Body of pancreas (tissue), 4 donors: ENCODE data around the gene APOA5. TPM values are rescaled to one million over a fixed set of nuclear protein-coding genes. Genes with fewer than 3 reads are reported as not detected.
A peak's percentile ranks its signal among the peaks of the same experiment; 100 is the strongest.
"Not testable (repeated sequence)": the region's sequence is repeated elsewhere in the genome, so short reads cannot be mapped to it uniquely, and the experiment has no call there.

ENCODE experiments used
- ATAC-seq: fragments of 150-250 bp; one replicate; pipeline ENCODE4 v1.9.1; 2016
- DNase-seq, 4 donors: peaks; one replicate each; pipeline ENCODE4 v3.0.0-alpha.2; 2019
- H3K27ac ChIP-seq, 4 donors: fragments of 200-600 bp; sonication (generic); 1 replicate in 3 of 4; 2 replicates in 1 of 4; pipeline versions ENCODE4 v1.5.1 to v1.6.1; 2016 to 2019; ENCODE audit warnings: mild to moderate bottlenecking in 1 of 4, mixed read lengths in 1 of 4, moderate library complexity in 1 of 4
- H3K27me3 ChIP-seq, 2 donors: fragments of 200-600 bp; sonication (generic); one replicate each; pipeline ENCODE4 v1.6.0; 2016; ENCODE audit warnings: mild to moderate bottlenecking in 1 of 2
- H3K36me3 ChIP-seq, 2 donors: fragments of 200-600 bp; sonication (generic); replicated peaks in 1 of 2; 2 replicates each; pipeline ENCODE4 v1.5.1; 2016; ENCODE audit warnings: low read depth in 2 of 2; ENCODE audit not compliant: insufficient read depth in 1 of 2
- H3K4me1 ChIP-seq: fragments of 200-600 bp; sonication (generic); one replicate; pipeline ENCODE4 v1.6.0; 2016
- H3K4me3 ChIP-seq, 2 donors: fragments of 200-600 bp; sonication (generic); 1 replicate in 1 of 2; 2 replicates in 1 of 2; pipeline ENCODE4 v1.5.1; 2016 to 2019
- H3K9me3 ChIP-seq, 3 donors: fragments of 200-600 bp; sonication (generic); 1 replicate in 2 of 3; 2 replicates in 1 of 3; pipeline ENCODE4 v1.5.1; 2016
- POLR2A ChIP-seq, 3 donors: fragments of 450-650 bp; IDR thresholded peaks; one replicate each; pipeline ENCODE4 v1.6.1; 2016; ENCODE audit warnings: antibody characterized with exemption in 3 of 3, mild to moderate bottlenecking in 2 of 3
- WGBS, 2 donors: methylation state at CpG; one replicate each; pipeline ENCODE4 v1.1.5; 2017; 5-methylcytosine and 5-hydroxymethylcytosine counted together
- intact Hi-C: fragments of 100-400 bp; cut with DNase I; formaldehyde crosslinking; loops from one replicate; pipeline ENCODE4 v1.15.1; 2023
- total RNA-seq, 2 donors: library from RNA; depleted of rRNA; stranded (reverse); fragments of >200 nt; gene quantifications; one replicate each; pipeline ENCODE4 v1.1.0, GENCODE V29; 2016
- TF ChIP-seq, protein P1 (sequence below), 7 experiments: fragments of 450-650 bp in 4 of 7; fragments of 200-600 bp in 3 of 7; sonication (generic) in 3 of 7; IDR thresholded peaks; one replicate each; pipeline ENCODE4 v1.5.1; 2016 to 2019; ENCODE audit warnings: antibody characterized with exemption in 7 of 7

The APOA5 gene
- total RNA-seq, 2 donors from 2014 or later: 2.6 TPM; not detected in 1

DNA sequence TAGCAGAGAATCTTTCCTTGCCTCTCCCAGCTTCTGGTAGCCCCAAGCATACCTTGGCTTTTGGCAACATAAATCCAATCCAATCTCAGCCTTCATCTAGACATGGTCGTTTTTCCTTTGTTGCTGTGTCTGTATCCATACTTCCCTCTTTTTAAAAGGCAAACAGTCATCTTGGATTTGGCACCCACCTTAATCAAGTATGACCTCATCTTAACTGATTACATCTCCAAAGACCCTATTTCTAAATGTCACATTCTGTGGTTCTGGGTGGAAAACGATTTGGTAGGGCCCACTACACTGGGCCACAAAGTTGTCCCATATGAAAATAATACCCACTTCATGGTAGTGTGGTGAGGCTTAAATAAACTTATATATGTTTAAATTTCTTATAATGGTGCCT lies 19.7 kb downstream of the APOA5 start:
- Histone ChIP-seq H3K27ac (peak overlapping the region in 2 of 4 donors; percentile 72 to 92), H3K4me3 (peak overlapping the region; percentile 42 to 78), H3K9me3 (no peaks in the 10 kb centered on the region), H3K27me3 (no peaks in the 10 kb centered on the region), H3K36me3 (peaks cover 0 to 2% of the 10 kb centered on the region in 2 donors), H3K4me1 (peaks cover 24% of the 10 kb centered on the region)
- no peak for TF ChIP-seq POLR2A (IDR thresholded peaks at IDR 0.05)
- TF ChIP-seq, protein P1, sequence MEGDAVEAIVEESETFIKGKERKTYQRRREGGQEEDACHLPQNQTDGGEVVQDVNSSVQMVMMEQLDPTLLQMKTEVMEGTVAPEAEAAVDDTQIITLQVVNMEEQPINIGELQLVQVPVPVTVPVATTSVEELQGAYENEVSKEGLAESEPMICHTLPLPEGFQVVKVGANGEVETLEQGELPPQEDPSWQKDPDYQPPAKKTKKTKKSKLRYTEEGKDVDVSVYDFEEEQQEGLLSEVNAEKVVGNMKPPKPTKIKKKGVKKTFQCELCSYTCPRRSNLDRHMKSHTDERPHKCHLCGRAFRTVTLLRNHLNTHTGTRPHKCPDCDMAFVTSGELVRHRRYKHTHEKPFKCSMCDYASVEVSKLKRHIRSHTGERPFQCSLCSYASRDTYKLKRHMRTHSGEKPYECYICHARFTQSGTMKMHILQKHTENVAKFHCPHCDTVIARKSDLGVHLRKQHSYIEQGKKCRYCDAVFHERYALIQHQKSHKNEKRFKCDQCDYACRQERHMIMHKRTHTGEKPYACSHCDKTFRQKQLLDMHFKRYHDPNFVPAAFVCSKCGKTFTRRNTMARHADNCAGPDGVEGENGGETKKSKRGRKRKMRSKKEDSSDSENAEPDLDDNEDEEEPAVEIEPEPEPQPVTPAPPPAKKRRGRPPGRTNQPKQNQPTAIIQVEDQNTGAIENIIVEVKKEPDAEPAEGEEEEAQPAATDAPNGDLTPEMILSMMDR (IDR thresholded peaks at IDR 0.05): no peak
- 3 to 5% methylated on average over 2 of the region's 2 CpGs for WGBS, 2 donors
- ATAC-seq: no peak
- DNase-seq: no peak
- intact Hi-C loops: no loop called here

DNA sequence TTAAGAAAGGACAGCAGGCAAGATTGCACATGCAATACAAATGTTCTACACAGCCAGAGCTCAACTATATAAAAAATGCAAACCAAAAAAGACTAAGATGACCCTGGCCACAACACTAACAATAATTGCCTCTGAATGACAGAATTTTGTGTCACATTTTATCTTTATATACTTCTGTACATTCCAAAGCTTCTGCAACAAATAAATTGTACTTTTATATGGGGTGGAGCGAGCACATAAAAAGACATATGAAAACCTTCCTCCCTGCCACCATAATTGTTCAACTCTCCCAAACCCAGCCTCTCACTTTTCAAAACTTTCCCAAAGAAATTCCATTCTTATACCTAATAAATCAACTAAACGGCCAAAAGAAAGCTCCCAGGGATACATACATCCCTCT lies 29.5 kb downstream of the APOA5 start:
- intact Hi-C loops: loop anchor here (10.0 kb wide), 1 partner anchor 453 kb away; no protein-coding TSS in a partner anchor
- H3K27me3 ChIP-seq: no peaks in the 10 kb centered on the region
- peaks cover 0 to 26% of the 10 kb centered on the region in 2 donors for H3K36me3 ChIP-seq
- ATAC-seq (no peak), DNase-seq (no peak)
- H3K9me3 ChIP-seq: no peaks in the 10 kb centered on the region
- no peak overlapping the region for H3K4me3 ChIP-seq
- no peaks in the 10 kb centered on the region for H3K4me1 ChIP-seq
- H3K27ac ChIP-seq: no peak overlapping the region
- 81 to 85% methylated on average over 2 of the region's 2 CpGs for WGBS, 2 donors
- no peak for TF ChIP-seq POLR2A (IDR thresholded peaks at IDR 0.05)
- TF ChIP-seq, protein P1 (IDR thresholded peaks at IDR 0.05): no peak

DNA sequence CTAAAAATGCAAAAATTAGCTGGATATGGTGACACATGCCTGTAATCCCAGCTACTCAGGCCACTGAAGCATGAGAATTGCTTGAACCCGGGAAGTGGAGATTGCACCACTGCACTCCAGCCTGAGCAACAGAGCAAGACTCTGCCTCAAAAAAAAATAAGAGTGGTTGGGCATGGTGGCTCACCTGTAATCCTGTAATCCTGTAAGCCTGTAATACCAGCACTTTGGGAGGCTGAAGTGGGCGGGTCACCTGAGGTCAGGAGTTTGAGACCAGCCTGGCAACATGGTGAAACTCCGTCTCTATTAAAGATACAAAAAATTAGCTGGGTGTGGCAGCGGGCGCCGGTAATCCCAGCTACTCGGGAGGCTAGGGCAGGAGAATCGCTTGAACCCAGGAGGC lies 35.6 kb downstream of the APOA5 start:
- intact Hi-C loops, H3K9me3 ChIP-seq, H3K27ac ChIP-seq, DNase-seq, ATAC-seq, H3K27me3 ChIP-seq, H3K4me1 ChIP-seq, H3K4me3 ChIP-seq: not testable (repeated sequence)
- 84 to 96% methylated on average over 8 of the region's 8 CpGs for WGBS, 2 donors
- H3K36me3 ChIP-seq: peaks cover 8 to 22% of the 10 kb centered on the region in 2 donors

DNA sequence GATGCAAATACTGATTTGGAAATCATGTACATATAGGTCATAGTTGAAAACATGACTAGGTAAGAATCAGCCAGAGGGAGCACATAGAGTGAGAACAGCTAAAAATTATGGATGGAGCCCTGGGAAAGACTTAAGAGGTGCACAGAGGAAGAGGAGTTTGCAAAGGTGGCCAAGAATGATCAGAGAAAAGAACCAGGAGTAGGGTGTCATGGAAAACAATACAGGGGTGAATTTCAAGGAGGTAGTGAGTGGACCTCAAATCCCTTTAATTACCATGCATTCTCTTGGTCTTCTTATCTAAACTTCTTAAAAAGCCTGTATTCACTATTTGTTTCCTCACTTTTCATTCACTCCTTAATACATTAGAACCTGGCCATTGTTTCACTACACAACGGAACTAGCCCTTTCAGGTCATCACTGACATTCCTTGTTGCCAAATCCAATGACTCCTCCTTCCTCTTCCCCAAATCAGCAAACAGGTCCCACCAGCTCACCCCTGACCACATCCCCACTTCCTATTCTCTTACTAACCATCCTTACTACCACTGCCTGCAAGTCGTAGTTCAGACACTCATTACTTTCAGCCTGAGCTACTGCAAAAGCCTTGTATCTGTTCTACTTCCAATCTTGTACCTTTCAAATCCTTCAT lies 41.5 kb downstream of the APOA5 start:
- DNase-seq (no peak), ATAC-seq (no peak)
- no peaks in the 10 kb centered on the region for H3K9me3 ChIP-seq
- H3K4me3 ChIP-seq: no peak overlapping the region
- no peaks in the 10 kb centered on the region for H3K4me1 ChIP-seq
- H3K36me3 ChIP-seq: peaks cover 0 to 17% of the 10 kb centered on the region in 2 donors
- TF ChIP-seq, protein P1 (IDR thresholded peaks at IDR 0.05): no peak
- no peak for TF ChIP-seq POLR2A (IDR thresholded peaks at IDR 0.05)
- intact Hi-C loops: no loop called here
- no peaks in the 10 kb centered on the region for H3K27me3 ChIP-seq
- H3K27ac ChIP-seq: no peak overlapping the region
- WGBS, 2 donors: 86 to 96% methylated on average over 2 of the region's 2 CpGs

DNA sequence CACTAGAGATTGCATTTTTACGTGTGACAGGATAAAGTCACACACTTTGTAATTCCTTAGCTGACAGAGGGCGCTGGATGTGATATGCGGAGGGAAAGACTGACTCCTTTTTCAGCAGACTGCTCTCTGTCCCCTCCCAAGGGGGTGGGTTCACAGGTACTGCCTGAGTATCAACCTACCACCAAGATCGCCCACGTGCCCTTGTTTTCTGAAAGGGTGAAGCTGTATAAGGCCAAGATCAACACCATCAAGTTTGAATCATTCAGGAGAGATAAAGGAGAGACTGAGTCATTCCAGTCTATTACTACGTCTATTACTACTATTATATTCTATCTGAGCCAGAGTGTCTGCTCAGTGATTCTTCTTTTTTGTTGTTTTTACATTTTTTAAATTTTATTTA lies 49.6 kb downstream of the APOA5 start:
- 84 to 86% methylated on average over 6 of the region's 6 CpGs for WGBS, 2 donors
- H3K36me3 ChIP-seq: peaks cover 0 to 6% of the 10 kb centered on the region in 2 donors
- no peak for TF ChIP-seq POLR2A (IDR thresholded peaks at IDR 0.05)
- TF ChIP-seq, protein P1 (IDR thresholded peaks at IDR 0.05): no peak
- intact Hi-C loops: no loop called here
- DNase-seq: no peak
- no peaks in the 10 kb centered on the region for H3K4me1 ChIP-seq
- H3K27me3 ChIP-seq: no peaks in the 10 kb centered on the region
- no peak overlapping the region for H3K4me3 ChIP-seq
- no peak overlapping the region for H3K27ac ChIP-seq
- no peaks in the 10 kb centered on the region for H3K9me3 ChIP-seq
- no peak for ATAC-seq
